Suprapubic skin (tissue), 4 donors: Measurements from ENCODE around the gene NPRL2. TPM values are rescaled to one million over a fixed set of nuclear protein-coding genes. Genes with fewer than 3 reads are reported as not detected.

Source experiments
- DNase-seq, 2 donors: peaks; one replicate each; pipeline ENCODE4 v3.0.0-alpha.2; 2019; ENCODE audit warnings: low spot score in 2 of 2
- H3K27ac ChIP-seq: fragments of 200-600 bp; sonication (generic); one replicate; pipeline ENCODE4 v1.5.1; 2019
- H3K27me3 ChIP-seq: fragments of 200-600 bp; sonication (generic); one replicate; pipeline ENCODE4 v1.5.1; 2019
- H3K36me3 ChIP-seq: fragments of 200-600 bp; sonication (generic); one replicate; pipeline ENCODE4 v1.5.1; 2019
- H3K4me1 ChIP-seq: fragments of 200-600 bp; sonication (generic); one replicate; pipeline ENCODE4 v1.5.1; 2019
- H3K4me3 ChIP-seq: fragments of 200-600 bp; sonication (generic); one replicate; pipeline ENCODE4 v1.5.1; 2019; ENCODE audit warnings: mild to moderate bottlenecking
- H3K9me3 ChIP-seq: fragments of 200-600 bp; sonication (generic); one replicate; pipeline ENCODE4 v1.5.1; 2019
- CTCF ChIP-seq, 2 donors: fragments of 200-600 bp in 1 of 2; fragments of 450-650 bp in 1 of 2; sonication (generic) in 1 of 2; IDR thresholded peaks; one replicate each; pipeline ENCODE4 v1.5.1; 2016 to 2019; ENCODE audit warnings: antibody characterized with exemption in 2 of 2, mild to moderate bottlenecking in 1 of 2, moderate library complexity in 1 of 2
- EP300 ChIP-seq: sonication (generic); formaldehyde crosslinking; IDR thresholded peaks from one replicate; pipeline ENCODE4 v1.6.1; 2017; ENCODE audit warnings: antibody characterized with exemption
- POLR2A ChIP-seq, 2 donors: fragments of 450-650 bp; IDR thresholded peaks; one replicate each; pipeline ENCODE4 v1.6.1; 2017; ENCODE audit warnings: antibody characterized with exemption in 2 of 2, mild to moderate bottlenecking in 2 of 2, moderate library complexity in 2 of 2
- POLR2AphosphoS5 ChIP-seq, 3 donors: sonication (generic); formaldehyde crosslinking; IDR thresholded peaks; one replicate each; pipeline ENCODE4 v1.6.1; 2017; ENCODE audit warnings: antibody characterized with exemption in 3 of 3
- WGBS: methylation state at CpG from one replicate; pipeline ENCODE4 v1.1.5; 2018; 5-methylcytosine and 5-hydroxymethylcytosine counted together
- total RNA-seq, 4 donors: library from RNA; depleted of rRNA; stranded (reverse); fragments of >200 nt; gene quantifications; one replicate each; pipeline ENCODE4 v1.1.0, GENCODE V29; 2016

Gene NPRL2
- total RNA-seq, 4 donors from 2014 or later, result 16.5 to 35.6 (median 26.0) TPM

DNA sequence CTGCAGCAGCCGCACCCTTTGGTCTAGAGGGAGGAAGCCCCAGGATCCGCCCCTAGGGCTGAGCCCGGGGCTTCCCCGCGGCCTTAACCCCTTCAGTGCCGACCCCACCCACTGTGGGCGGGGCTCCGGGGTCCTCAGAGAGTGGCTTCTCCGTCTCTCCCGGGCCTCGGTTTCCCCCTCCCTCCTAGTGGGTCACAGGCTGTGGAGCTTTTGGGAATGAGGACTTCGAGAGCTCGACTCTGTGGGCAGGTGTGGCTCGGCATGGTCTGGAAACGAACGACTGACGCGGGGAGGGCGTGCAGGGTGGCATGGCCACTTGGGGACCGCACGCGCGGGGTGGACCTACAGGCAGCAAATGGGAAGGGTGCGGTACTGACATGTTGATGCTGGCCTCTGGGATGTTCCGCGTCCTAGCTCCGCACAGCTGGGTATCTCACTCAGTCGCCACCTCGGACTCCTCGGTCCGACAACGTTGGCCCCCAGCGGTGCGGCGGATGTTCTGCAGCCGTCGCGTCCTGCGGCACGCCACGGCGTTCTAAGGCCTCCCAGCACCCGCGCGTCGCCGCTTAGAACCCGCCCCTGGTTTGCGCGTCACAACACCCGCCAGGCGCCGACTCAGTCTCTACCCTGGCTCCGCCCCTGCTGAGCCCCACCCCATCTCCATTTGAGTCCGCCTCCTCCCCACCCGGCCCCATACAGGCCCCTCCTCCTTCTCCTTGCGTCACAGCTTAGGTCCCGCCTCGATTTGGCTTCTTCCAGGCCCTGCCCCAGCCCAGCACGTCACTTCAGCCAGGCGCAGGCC lies 51.5 kb downstream of the NPRL2 start, which contains the start of the genes HYAL3 and NAA80:
HYAL3 (minus strand) TSS at position 570 of the 802 bp plus-strand sequence. CDS start 3,803 bp downstream, outside the sequence.
NAA80 (minus strand) TSS at position 570 of the 802 bp plus-strand sequence. CDS start 1,942 bp downstream, outside the sequence.
- H3K4me1 ChIP-seq, result peaks cover 47% of the 10 kb centered on the region
- H3K27me3 ChIP-seq, result no peaks in the 10 kb centered on the region
- H3K36me3 ChIP-seq, result peaks cover 9% of the 10 kb centered on the region
- WGBS, result 0% methylated on average over 40 of the region's 61 CpGs
- peak within 1 kb of the TSS; percentile 89 for H3K27ac ChIP-seq
- peak; percentile 100 for DNase-seq
- TF ChIP-seq POLR2AphosphoS5 (IDR thresholded peaks at IDR 0.05) (peak in 2 of 3 donors; percentile 66 to 70), EP300 (no peak), CTCF (IDR thresholded peaks at IDR 0.05) (peak; percentile 43 to 54), POLR2A (IDR thresholded peaks at IDR 0.05) (peak; percentile 42 to 54)
- no peaks in the 10 kb centered on the region for H3K9me3 ChIP-seq
- H3K4me3 ChIP-seq, result peak within 1 kb of the TSS; percentile 71

- peak in 1 of 2 donors; percentile 75 for DNase-seq
- Histone ChIP-seq H3K9me3 (no peaks in the 10 kb centered on the region), H3K27me3 (no peaks in the 10 kb centered on the region), H3K4me3 (peak overlapping the region; percentile 71), H3K27ac (peak overlapping the region; percentile 89), H3K36me3 (peaks cover 9% of the 10 kb centered on the region), H3K4me1 (peaks cover 42% of the 10 kb centered on the region)
- TF ChIP-seq POLR2A (IDR thresholded peaks at IDR 0.05) (no peak), EP300 (no peak), CTCF (IDR thresholded peaks at IDR 0.05) (no peak), POLR2AphosphoS5 (IDR thresholded peaks at IDR 0.05) (no peak)
- 45% methylated on average over 9 of the region's 9 CpGs for WGBS
Observed at GRCh38 chr3:50297896-50298725, 52.5 kb downstream of the NPRL2 start.

- no peak overlapping the region for H3K4me3 ChIP-seq
- H3K27me3 ChIP-seq, result no peaks in the 10 kb centered on the region
- no peak overlapping the region for H3K27ac ChIP-seq
- TF ChIP-seq POLR2AphosphoS5 (IDR thresholded peaks at IDR 0.05), result no peak
- TF ChIP-seq EP300, result no peak
- TF ChIP-seq CTCF (IDR thresholded peaks at IDR 0.05), result no peak
- TF ChIP-seq POLR2A (IDR thresholded peaks at IDR 0.05), result no peak
- H3K4me1 ChIP-seq, result peaks cover 45% of the 10 kb centered on the region
- WGBS, result no CpG with 5 or more reads among the region's 2 CpGs
- H3K36me3 ChIP-seq, result peaks cover 9% of the 10 kb centered on the region
- peak in 1 of 2 donors; percentile 77 for DNase-seq
- H3K9me3 ChIP-seq, result no peaks in the 10 kb centered on the region
Observed at GRCh38 chr3:50297384-50297775, 53.2 kb downstream of the NPRL2 start.

Other genes with a start within 250 kb of the NPRL2 start
- gene SEMA3F, start 195.5 kb downstream of the NPRL2 start, total RNA-seq, result 100 to 1,000 TPM; 123 to 188 (median 130) TPM
- under 1 TPM in 1 of 4 donors, not detected in 3; 0.64 TPM for gene GNAT1, start 159.2 kb downstream of the NPRL2 start, total RNA-seq
- gene SLC38A3, start 145.5 kb downstream of the NPRL2 start, total RNA-seq, result 1 to 10 TPM in 2 of 4 donors, under 1 TPM in 2; 0.25 to 2.2 (median 1.00) TPM
- gene GNAI2, start 114.6 kb downstream of the NPRL2 start, total RNA-seq, result 10 to 100 TPM; 70.9 to 91.3 (median 76.7) TPM
- gene SEMA3B, start 81.6 kb downstream of the NPRL2 start, total RNA-seq, result 1 to 10 TPM; 2.9 to 5.2 (median 4.1) TPM
- gene LSMEM2, start 71.7 kb downstream of the NPRL2 start, total RNA-seq, result under 1 TPM in 1 of 4 donors, not detected in 3; 0.30 TPM
- gene IFRD2, start 58.3 kb downstream of the NPRL2 start, total RNA-seq, result 10 to 100 TPM; 56.3 to 84.9 (median 75.2) TPM
- gene HYAL3, start 51.4 kb downstream of the NPRL2 start, total RNA-seq, result 1 to 10 TPM; 2.5 to 7.8 (median 6.1) TPM
- 10 to 100 TPM; 19.5 to 23.4 (median 20.3) TPM for gene NAA80, start 51.4 kb downstream of the NPRL2 start, total RNA-seq
- 10 to 100 TPM; 19.5 to 31.0 (median 27.4) TPM for gene HYAL1, start 47.2 kb downstream of the NPRL2 start, total RNA-seq
- 10 to 100 TPM; 47.7 to 87.0 (median 80.3) TPM for gene HYAL2, start 28.0 kb downstream of the NPRL2 start, total RNA-seq
- gene TUSC2, start 22.6 kb downstream of the NPRL2 start, total RNA-seq, result 10 to 100 TPM; 12.8 to 21.7 (median 17.4) TPM
- 10 to 100 TPM; 33.9 to 63.3 (median 39.7) TPM for gene RASSF1, start 9.9 kb downstream of the NPRL2 start, total RNA-seq
- 1 to 10 TPM in 3 of 4 donors, not detected in 1; 1.6 to 4.7 (median 1.9) TPM for gene ZMYND10, start 5.0 kb downstream of the NPRL2 start, total RNA-seq
- 10 to 100 TPM; 12.8 to 29.8 (median 17.9) TPM for gene CYB561D2, start 87 bp upstream of the NPRL2 start, total RNA-seq
- gene TMEM115, start 8.7 kb upstream of the NPRL2 start, total RNA-seq, result 10 to 100 TPM; 60.7 to 85.3 (median 70.2) TPM
- 1 to 10 TPM; 1.4 to 5.6 (median 1.7) TPM for gene CACNA2D2, start 152.9 kb upstream of the NPRL2 start, total RNA-seq
- 1 to 10 TPM; 1.3 to 3.7 (median 2.2) TPM for gene C3orf18, start 217.0 kb upstream of the NPRL2 start, total RNA-seq
- 10 to 100 TPM in 1 of 4 donors, 1 to 10 TPM in 3; 3.8 to 10.6 (median 8.4) TPM for gene HEMK1, start 218.7 kb upstream of the NPRL2 start, total RNA-seq